Fibroblast of peridontal ligament (primary cell): ENCODE data around the gene TRAPPC8.
"Not testable (repeated sequence)": the region's sequence is repeated elsewhere in the genome, so short reads cannot be mapped to it uniquely, and the experiment has no call there.

ENCODE experiments used
- DNase-seq: peaks from one replicate; pipeline ENCODE4 v3.0.0-alpha.2; 2010; ENCODE audit errors: extremely low read depth

TRAPPC8 gene

GRCh38 chr18:31863103-31863502 is 79.8 kb downstream of the TRAPPC8 start:
- DNase-seq, result no peak

DNA sequence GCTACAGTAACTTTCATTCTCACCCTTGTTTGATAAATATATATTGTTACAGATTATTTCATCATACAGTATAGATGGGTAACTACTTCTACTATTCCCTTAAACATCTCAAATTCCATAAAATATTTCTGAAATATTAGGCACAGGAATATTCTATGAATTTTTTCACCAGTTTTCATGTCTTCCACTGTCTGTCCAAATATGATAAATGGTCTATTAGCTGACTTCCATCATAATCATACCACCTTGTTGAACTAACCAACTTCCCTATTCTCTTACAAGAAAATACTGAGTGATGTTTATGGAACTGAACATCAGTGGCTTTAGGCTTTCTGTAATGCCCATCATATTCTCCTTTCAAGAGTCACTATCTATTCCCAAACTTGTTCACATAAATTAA is 82.4 kb downstream of the TRAPPC8 start:
- DNase-seq, result peak; percentile 3

- no peak for DNase-seq
These were observed 85.3 kb downstream of the TRAPPC8 start for GRCh38 chr18:31857526-31858106.

- no peak for DNase-seq
These were observed 92.1 kb downstream of the TRAPPC8 start for GRCh38 chr18:31850844-31851243.

DNA sequence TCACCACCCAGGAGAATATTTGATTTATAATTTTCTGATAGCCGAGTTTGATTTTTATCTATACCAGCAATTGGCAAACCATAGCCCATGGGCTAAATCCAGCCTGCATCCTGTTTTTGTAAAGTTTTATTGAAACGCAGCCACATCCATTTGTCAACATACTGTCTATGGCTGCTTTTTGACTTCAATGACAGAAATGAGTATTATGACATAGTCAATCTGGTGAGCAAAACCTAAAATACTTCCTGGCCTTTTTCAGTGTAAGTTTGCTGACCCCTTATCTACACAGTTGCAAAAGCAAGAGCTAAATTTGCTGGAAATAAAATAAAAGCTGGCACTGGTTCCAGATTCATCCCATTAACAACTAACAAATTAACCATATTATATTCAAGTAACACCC is 102.4 kb downstream of the TRAPPC8 start:
- no peak for DNase-seq

- no peak for DNase-seq
These were observed 105.0 kb downstream of the TRAPPC8 start for GRCh38 chr18:31837879-31838278.

DNA sequence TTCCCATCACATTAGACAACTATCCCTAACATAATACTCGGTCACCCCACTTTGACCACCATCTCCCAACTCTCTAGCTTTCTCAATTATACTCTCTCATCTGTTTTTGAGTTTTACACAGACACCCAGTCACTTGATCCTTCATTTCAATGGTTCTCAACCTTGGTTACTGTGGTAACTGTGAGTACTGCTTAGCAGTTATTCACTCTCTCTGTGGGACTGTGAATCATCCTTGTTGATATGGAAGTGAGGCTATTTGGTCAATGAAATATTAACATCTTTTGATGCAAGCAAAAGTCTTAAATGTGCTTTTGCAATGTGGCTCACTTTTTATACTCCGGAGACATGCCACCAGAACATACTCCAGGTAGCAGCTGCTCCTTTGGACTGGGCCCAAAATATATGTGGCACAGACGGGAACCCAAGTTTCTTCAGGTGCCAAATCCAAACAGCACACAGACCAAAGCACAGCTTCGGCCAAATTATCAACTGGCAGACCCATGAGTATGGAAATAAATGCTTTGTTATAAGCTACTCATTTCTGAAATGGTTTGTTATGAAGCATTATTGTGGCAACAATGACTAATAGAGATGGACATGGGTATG is 107.3 kb downstream of the TRAPPC8 start:
- peak; percentile 58 for DNase-seq

DNA sequence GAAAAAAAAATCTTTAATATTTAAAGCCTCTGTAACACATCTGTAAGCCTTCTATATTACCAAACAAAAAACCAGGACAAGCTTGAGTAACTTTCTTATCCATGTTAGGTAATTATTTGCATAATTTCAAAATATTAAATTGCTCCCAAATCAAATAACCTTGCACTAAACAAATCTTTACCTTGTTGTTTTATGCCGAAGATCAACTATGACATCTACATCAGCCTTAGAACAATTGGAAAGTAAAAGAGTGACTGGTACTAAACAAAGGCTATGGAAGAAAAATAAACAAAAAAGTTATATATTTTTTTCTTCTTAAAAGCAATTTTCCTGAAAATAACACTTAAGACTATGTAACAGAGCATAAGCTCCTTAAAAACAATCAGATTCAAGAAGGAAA is 111.0 kb downstream of the TRAPPC8 start:
- no peak for DNase-seq

DNA sequence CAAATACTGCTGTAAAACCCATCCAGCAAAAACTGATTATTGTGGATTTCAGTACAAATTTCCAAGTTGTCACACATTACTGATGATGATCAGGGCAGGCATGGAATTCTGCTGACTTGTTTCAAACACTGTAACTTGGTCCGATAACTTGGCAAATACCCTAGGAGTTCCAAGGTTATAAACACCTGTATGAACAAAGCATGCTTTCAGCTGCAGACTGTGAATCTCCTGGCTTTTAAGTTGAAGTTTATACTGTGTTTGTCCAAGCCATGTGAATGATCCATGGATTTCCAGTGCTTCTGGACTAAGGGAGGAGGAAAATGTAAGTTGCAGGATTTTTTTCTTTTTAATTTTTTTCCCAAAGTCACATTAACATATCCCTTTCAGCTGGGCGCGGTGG is 112.2 kb downstream of the TRAPPC8 start:
- no peak for DNase-seq

GRCh38 chr18:31828613-31829012 is 114.3 kb downstream of the TRAPPC8 start:
- no peak for DNase-seq

GRCh38 chr18:31826673-31827325 is 116.1 kb downstream of the TRAPPC8 start:
- DNase-seq, result not testable (repeated sequence)

GRCh38 chr18:31825772-31826171 is 117.2 kb downstream of the TRAPPC8 start:
- no peak for DNase-seq

DNA sequence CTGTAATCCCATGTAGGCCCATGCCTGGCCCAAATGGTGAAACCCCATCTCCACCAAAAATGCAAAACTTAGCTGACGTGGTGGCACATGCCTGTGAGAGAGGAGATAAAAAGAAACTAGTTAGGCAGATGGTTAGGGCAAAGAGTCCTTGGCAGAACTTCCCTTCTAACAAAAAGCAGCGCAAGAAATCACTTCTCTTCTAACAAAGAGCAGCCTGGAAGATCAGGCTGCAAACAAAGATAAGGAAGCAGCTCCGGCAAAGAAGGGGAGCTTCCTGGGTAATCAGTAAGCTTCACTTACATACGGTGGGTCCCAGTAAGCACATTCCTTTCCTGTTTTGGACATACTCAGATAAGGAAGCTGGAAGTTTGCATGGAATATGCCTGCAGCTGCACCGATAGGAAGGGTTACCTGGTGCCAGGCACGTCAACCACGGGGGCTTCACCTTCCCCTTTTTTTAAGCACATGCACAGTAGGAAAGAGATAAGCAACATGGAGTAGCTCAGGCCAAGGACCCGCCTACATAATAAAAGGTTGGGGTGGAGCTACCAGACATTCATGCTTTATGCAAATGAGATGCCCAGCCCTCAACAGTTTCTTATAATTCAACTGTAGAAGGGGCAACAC is 121.3 kb downstream of the TRAPPC8 start:
- no peak for DNase-seq

GRCh38 chr18:31819925-31820229 is 123.1 kb downstream of the TRAPPC8 start:
- no peak for DNase-seq

DNA sequence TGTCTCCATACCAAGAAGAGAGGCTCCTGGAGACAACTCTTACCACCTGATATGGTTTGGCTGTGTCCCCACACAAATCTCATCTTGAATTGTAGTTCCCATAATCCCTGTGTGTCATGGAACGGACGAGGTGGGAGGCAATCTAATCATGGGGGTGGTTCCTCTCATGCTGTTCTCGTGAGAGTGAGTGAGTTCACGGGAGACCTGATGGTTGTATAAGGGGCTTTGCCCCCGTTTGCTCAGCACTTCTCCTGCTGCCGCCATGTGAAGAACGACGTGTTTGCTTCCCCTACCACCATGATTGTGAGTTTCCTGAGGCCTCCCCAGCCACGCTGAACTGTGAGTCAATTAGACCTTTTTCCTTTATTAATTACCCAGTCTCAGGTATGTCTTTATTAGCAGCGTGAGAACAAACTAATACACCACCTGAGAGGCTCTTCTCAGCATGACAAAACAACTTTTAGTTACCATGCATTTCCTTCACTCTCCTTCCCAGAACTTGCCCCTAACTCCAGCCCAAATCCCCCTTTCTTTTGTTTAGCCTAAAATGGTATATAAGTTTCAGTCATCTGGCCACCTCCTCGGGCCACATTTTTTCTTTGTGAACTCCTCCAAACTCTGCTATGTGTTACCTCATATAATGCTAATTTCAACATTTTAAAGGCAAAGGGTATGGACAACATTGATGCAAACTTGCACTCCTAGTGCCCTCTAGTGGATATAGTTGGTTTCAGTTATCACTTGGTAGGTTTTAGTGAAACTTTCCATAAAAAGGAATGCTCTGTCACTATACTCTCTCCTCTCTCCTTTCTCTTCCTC is 123.6 kb downstream of the TRAPPC8 start:
- peak; percentile 73 for DNase-seq

GRCh38 chr18:31814132-31814531 is 128.8 kb downstream of the TRAPPC8 start:
- DNase-seq, result no peak

DNA sequence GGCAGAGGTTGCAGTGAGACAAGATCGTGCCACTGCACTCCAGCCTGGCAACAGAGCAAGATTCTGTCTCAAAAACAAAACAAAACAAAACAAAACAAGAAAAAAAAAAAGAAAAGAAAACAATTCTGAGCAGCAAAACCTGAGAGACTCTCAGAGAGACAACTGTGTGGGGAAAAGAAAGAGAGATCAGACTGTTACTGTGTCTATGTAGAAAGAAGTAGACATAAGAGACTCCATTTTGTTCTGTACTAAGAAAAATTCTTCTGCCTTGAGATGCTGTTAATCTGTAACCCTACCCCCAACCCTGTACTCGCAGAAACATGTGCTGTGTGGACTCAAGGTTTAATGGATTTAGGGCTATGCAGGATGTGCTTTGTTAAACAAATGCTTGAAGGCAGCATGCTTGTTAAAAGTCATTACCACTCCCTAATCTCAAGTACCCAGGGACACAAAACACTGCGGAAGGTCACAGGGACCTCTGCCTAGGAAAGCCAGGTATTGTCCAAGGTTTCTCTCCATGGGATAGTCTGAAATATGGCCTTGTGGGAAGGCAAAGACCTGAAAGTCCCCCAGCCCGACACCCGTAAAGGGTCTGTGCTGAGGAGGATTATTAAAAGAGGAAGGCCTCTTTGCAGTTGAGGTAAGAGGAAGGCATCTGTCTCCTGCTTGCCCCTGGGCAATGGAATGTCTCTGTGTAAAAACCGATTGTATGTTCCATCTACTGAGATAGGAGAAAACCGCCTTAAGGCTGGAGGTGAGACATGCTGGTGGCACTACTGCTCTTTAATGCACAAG is 132.4 kb downstream of the TRAPPC8 start:
- not testable (repeated sequence) for DNase-seq

DNA sequence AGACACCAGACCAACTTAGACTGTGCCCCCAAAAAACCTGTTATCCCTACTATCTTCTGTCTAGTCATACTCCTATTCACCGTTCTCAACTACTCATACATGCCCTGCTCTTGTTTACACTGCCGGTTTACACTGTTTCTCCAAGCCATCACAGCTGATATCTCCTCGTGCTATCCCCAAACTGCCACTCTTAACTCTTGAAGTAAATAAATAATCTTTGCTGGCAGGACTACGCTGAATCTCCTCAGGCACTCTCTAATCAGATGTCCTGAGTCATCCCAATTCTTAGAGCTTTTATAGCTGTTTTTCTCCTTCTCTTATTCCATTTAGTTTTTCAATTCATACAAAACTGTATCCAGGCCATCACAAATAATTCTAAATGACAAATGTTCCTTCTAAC is 133.9 kb downstream of the TRAPPC8 start:
- not testable (repeated sequence) for DNase-seq

- DNase-seq, result no peak
These were observed 141.8 kb downstream of the TRAPPC8 start for GRCh38 chr18:31801078-31801477.

- DNase-seq, result not testable (repeated sequence)
These were observed 143.7 kb downstream of the TRAPPC8 start for GRCh38 chr18:31799257-31799656.

DNA sequence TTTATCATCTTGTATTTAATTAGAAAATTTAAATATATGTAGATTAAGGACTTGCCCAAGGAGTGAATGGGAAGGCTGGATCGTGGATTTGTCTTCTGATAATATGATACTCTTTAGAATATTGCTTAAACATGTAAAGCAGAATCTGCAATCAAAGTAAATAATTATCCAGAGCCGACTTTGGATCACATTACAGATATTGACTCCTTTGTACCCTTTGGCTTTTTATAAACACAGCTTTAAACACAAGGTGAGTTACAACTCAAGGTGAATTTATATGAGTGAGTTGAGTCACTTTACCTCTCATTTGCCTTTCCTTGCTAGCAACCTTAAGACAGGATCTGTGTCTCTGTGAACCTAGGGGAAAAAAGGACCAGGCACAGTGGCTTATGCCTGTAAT is 144.5 kb downstream of the TRAPPC8 start:
- no peak for DNase-seq
